H1 (cell line): Measurements from ENCODE around the gene DCX. TPM values are rescaled to one million over a fixed set of nuclear protein-coding genes. Genes with fewer than 3 reads are reported as not detected.

Experiments
- ATF2 ChIP-seq: IDR thresholded peaks from 2 replicates; pipeline ENCODE4 v1.6.1; 2012; ENCODE audit warnings: low read length, inconsistent platforms
- TAF1 ChIP-seq: IDR thresholded peaks from 2 replicates; pipeline ENCODE4 v1.6.1; 2011; ENCODE audit warnings: mild to moderate bottlenecking, low read depth, low read length
- TAF7 ChIP-seq: optimal IDR thresholded peaks from 2 replicates; pipeline ENCODE3; 2011; ENCODE audit warnings: low read depth, mild to moderate bottlenecking, inconsistent platforms, low read length, moderate library complexity, borderline replicate concordance
- polyA plus RNA-seq, 7 experiments: library from polyadenylated mRNA; depleted of rRNA in 3 of 7; stranded (reverse) in 5 of 7; unstranded in 2 of 7; fragments of >200 nt in 5 of 7; fragments of 200-250 nt in 2 of 7; gene quantifications; 1 replicate in 5 of 7; 2 replicates in 1 of 7; 4 replicates in 1 of 7; pipeline versions ENCODE4 v1.2.1 to v1.2.3, GENCODE V29; 2011 to 2013; ENCODE audit warnings: missing spikeins in 2 of 7, mixed read lengths in 2 of 7
- total RNA-seq: library from RNA; stranded (reverse); fragmentation: NEBNext Ultra II Directional; extraction: Animal tissue kit (Norgen Biotek cat#: 25700); gene quantifications from 2 replicates; pipeline ENCODE4 v1.2.1, GENCODE V29; 2021

DCX gene
- total and polyA plus RNA-seq, 2 of the 8 experiments (the other 6 are each of a cell fraction or from before 2014, with no cell fraction given) = 1.3 to 3.3 TPM

DNA sequence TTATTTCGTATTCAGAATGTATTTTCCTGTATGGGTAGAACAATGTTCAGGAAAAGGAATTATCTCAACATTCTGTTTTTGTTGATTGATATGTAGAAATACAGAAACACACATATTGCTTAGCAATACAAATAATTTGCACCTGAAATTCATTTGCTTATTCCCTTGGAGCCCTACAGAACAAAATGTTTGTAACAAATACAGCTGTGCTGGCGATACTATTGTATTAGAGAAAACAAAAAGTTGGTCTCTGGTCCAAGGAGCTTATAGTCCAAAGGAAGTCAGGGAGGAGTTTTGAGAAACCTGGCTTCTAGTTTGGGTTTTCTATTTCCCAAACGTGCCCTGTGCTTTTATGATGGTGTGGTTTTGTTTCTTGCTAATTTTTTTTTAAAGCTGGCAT is 104.0 kb downstream of the DCX start (continued):
- TF ChIP-seq ATF2 (no peak), TAF7 (no peak), TAF1 (no peak)
